LNCAP (cell line): ENCODE measurements around the gene PTBP3.

Experiments
- TF ChIP-seq, protein P1 (sequence below): fragments of 450-650 bp; IDR thresholded peaks from 2 replicates; pipeline ENCODE4 v1.5.1; 2017; ENCODE audit warnings: mild to moderate bottlenecking

Gene PTBP3

DNA sequence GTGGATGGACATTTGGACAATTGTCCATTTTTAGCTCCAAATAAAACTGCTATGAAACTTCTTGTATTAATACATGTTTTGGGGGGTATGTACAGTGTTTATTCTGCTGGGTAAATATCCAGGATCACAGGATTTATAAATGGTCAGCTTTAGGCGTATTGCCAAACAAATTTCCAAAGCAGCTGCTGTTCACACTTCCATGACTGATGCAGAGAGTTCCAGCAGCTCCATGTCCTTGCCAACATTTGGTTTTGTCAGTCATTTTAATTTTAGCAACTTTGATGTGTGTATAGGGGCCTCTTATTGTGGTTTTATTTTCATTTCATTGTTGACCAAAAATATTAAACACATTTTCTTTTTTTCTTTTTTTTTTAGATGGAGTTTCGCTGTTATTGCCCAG lies 148.5 kb downstream of the PTBP3 start:
- TF ChIP-seq, protein P1, sequence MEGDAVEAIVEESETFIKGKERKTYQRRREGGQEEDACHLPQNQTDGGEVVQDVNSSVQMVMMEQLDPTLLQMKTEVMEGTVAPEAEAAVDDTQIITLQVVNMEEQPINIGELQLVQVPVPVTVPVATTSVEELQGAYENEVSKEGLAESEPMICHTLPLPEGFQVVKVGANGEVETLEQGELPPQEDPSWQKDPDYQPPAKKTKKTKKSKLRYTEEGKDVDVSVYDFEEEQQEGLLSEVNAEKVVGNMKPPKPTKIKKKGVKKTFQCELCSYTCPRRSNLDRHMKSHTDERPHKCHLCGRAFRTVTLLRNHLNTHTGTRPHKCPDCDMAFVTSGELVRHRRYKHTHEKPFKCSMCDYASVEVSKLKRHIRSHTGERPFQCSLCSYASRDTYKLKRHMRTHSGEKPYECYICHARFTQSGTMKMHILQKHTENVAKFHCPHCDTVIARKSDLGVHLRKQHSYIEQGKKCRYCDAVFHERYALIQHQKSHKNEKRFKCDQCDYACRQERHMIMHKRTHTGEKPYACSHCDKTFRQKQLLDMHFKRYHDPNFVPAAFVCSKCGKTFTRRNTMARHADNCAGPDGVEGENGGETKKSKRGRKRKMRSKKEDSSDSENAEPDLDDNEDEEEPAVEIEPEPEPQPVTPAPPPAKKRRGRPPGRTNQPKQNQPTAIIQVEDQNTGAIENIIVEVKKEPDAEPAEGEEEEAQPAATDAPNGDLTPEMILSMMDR, result no peak

DNA sequence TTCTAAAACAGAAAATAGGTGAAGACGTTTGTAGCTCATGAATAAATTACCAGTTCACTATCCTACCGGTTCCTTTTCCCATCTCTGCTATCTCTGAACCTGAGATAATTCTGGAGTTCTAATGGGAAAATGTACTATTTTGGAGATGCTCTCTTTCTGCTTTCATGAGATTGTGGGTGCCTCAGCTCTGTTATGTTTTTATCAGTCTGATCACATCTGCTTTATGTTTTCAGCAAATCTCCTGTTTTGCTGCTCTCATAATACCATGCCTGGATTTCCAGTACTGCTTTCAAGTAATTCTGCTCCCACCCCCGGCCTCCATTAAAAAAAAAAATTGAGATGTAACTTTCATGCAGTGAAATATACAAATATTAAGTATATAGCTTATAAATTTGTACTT lies 149.2 kb downstream of the PTBP3 start:
- TF ChIP-seq, protein P1, result no peak

DNA sequence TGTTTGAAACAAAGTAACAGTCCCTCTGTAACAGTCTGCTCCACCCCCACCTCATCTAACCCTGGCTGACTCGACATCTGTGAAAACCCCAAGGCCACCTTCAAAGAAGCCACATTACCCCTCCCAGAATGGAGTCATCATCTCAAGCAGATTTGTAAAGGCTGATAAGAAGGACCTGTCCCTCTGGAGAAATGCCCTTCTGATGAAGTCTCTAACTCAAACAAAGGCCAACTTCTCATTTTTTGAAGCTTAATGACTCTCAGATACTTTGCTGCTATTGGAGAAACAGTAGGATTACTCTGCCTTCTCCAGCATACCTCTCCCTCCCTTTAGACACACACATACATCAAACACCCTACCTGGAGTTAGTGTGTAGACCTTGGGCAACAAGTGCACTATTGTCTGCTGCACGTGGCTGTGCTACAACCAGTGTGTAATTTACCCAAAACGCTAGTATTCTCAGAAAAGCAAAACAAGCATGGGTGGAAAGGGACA lies 153.0 kb downstream of the PTBP3 start:
- TF ChIP-seq, protein P1, result no peak

DNA sequence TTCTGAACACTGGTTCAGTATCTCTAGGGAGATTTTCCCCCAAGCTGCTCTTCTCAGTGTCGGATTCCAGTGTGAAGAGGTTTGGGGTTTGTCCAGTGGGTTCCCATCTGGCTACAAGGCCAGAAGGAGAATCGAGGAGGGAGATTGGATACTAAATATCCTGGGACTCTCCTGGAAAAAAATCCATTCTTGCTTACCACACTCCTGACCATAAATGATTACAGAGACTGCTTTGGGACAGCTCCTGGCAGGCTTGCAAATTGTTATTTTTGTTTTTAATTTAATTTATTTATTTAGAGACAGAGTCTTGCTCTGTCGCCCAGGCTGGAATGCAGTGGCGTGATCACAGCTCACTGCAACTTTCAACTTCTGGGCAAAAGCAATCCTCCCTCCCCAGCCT lies 153.6 kb downstream of the PTBP3 start:
- TF ChIP-seq, protein P1, result no peak

DNA sequence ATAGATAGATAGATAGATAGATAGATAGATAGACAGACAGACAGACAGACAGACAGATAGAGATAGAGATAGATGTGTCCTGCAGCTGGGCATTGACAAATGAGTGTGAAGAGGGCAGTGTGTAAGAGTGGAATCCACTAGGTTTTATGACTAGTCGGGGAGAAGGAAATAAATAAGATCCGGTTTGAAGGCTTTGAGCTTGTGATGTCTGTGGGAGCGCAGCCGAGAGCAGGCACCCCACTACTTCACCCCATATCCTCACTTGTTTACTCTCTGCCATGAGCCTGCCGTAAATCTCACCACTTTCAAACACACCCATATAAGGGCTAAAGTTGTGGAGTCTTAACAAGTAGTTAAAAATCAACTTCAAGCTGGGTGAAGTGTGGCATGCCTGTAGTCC lies 156.9 kb downstream of the PTBP3 start:
- TF ChIP-seq, protein P1, result no peak

DNA sequence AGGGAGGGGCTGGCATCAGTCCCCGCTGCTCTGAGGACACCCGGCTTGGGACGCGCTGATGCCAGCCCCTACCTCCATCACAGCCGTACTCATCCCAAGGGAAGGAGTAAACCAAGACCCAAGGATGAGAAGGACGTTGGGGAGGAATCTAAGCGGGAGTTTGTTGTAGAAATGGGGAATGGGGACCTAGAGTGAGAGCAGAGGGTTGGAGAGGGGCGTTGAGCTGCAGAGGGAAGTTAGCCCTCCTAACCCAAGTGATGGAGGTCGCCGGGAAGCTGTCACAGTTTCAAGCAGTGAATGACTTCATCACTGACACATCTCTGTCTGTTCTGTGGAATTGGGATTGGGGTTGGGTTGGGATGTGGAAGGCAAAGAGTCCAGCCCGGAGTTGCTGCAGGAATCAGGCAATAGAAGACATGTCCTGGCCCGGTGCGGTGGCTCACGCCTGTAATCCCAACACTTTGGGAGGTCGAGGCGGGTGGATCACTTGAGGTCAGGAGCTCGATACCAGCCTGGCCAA lies 157.6 kb downstream of the PTBP3 start:
- TF ChIP-seq, protein P1, result no peak

DNA sequence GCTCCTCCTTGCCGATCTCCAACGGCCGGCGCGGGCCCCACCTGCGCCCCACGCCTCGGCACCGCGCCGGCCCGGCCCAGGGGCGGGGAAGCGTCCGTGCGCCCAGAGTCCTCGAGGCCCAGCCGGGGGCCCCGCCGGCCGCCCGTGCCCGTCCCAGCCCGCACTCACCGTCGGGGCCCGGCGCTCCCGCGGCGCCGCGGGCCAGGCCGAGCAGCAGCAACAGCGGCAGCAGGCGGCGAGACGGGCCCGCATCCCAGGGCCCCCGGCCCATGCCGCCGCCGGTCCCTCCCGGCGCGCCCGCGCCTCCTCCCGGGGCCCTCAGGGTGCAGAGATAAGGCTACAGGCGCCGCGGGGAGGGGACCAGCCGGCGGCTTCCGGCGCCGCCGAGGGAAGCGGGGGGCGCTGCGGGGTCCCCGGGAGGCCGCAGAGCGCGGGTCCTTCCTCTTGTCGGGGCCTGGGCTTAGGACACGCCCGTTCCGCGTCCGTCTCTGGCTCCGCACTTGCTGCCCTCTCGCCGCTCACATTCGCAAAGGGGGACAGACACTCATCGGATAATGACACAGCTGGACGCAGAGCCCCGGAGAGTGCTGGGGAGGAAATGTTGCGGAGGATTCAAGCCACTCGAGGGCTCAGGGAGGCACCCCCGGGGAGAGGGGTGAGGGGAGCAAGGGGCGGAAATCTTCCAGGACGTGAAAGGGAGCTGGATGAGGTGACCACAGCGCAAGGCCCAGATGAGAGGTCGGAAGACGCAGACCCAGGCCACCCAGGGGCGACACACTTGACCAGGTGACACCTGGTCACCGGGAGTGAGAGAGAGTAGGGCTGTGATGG lies 158.2 kb downstream of the PTBP3 start, which contains the start of gene SUSD1:
Gene SUSD1, minus strand, starts transcription at position 333 of the 831 bp plus-strand sequence. Its CDS starts 62 bp downstream, at position 271.
- TF ChIP-seq, protein P1, result no peak
